NT2/D1 (cell line): ENCODE data around the gene DLK1.

ENCODE experiments used
- DNase-seq: peaks from one replicate; pipeline ENCODE4 v3.0.0-alpha.2; 2011; ENCODE audit warnings: low read depth, low spot score
- H3K27me3 ChIP-seq: 2 replicates; pipeline ENCODE4 v1.6.0; 2011; ENCODE audit warnings: mild to moderate bottlenecking; ENCODE audit not compliant: insufficient read length, insufficient read depth
- H3K36me3 ChIP-seq: 2 replicates; pipeline ENCODE4 v1.6.1; 2011; ENCODE audit warnings: mild to moderate bottlenecking, low read length, mixed read lengths; ENCODE audit not compliant: insufficient read depth, insufficient read length
- H3K4me1 ChIP-seq: 2 replicates; pipeline ENCODE4 v1.5.1; 2011; ENCODE audit not compliant: insufficient read depth, insufficient read length
- H3K4me3 ChIP-seq: 2 replicates; pipeline ENCODE4 v1.5.1; 2011; ENCODE audit warnings: low read depth; ENCODE audit not compliant: insufficient read length
- H3K9ac ChIP-seq: 2 replicates; pipeline ENCODE4 v1.6.0; 2011; ENCODE audit warnings: low read depth; ENCODE audit not compliant: insufficient read length
- H3K9me3 ChIP-seq: 2 replicates; pipeline ENCODE4 v1.5.1; 2011; ENCODE audit warnings: mild to moderate bottlenecking, low read length; ENCODE audit not compliant: insufficient read depth
- SUZ12 ChIP-seq: IDR thresholded peaks from 2 replicates; pipeline ENCODE4 v1.6.1; 2011; ENCODE audit not compliant: insufficient read length, insufficient read depth; ENCODE audit errors: extremely low read depth
- YY1 ChIP-seq: IDR thresholded peaks from 2 replicates; pipeline ENCODE4 v1.6.1; 2011; ENCODE audit not compliant: insufficient read length, insufficient read depth
- ZNF274 ChIP-seq: IDR thresholded peaks from 2 replicates; pipeline ENCODE4 v1.6.1; 2011; ENCODE audit warnings: mild to moderate bottlenecking, low read depth, low read length

DLK1 gene

DNA sequence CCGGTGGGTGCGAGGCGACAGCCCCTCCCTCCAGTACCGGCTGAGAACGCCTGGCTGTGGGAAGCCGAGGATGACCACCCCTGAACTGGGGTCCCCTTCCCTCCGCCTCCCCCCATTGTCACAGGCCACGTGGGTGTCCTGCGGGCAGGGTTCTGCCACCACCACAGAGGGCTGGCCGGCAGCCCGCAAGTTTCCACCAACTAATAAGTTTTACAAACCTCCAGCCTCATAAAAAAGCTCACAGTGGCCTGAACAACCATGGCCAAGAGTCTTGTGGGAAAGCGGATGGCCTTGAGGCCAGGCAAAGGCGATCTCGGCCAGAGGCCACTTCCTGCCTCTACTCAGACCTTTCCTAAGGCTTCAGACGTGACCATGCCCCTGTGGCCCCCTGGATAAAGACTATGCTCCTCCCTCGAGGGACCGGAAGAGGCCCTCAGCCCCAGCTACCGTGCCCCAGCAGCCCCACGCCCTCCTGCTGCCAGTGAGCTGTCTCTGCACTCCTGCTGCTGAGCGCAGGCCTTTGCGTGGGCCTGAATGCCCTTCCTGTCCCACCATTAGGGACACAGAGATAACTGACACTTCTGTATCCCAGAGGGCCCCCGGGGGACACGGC, 46.1 kb upstream of the DLK1 start:
- no peaks in the 10 kb centered on the region for H3K36me3 ChIP-seq
- H3K27me3 ChIP-seq: no peaks in the 10 kb centered on the region
- H3K9ac ChIP-seq: no peak overlapping the region
- DNase-seq: no peak
- H3K4me3 ChIP-seq: no peak overlapping the region
- TF ChIP-seq ZNF274 (no peak), YY1 (no peak), SUZ12 (no peak)
- peaks cover 6% of the 10 kb centered on the region for H3K4me1 ChIP-seq
- no peaks in the 10 kb centered on the region for H3K9me3 ChIP-seq

DNA sequence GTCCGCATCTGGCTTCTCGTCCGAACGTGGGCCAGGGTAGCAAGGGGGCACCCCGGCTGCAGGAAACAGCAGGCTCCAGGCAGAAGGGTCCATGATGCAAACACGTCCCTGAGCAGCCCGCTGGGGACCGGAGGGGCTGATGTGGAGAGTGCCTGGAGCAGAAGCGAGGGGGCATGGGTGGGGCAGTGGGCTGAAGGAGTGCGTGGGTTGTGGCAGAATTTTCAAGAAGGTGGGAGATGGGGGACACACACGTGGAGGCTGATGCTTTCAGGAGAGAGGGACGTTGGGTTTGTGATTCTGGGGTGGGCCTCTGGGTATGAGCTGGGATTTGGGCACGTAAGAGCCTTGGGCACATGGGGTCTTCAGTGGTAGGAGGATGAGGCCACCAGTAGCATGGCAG, 45.6 kb upstream of the DLK1 start:
- H3K27me3 ChIP-seq: no peaks in the 10 kb centered on the region
- H3K9me3 ChIP-seq: no peaks in the 10 kb centered on the region
- peaks cover 6% of the 10 kb centered on the region for H3K4me1 ChIP-seq
- no peak overlapping the region for H3K4me3 ChIP-seq
- no peaks in the 10 kb centered on the region for H3K36me3 ChIP-seq
- DNase-seq: no peak
- TF ChIP-seq YY1 (no peak), ZNF274 (no peak), SUZ12 (no peak)
- H3K9ac ChIP-seq: no peak overlapping the region

DNA sequence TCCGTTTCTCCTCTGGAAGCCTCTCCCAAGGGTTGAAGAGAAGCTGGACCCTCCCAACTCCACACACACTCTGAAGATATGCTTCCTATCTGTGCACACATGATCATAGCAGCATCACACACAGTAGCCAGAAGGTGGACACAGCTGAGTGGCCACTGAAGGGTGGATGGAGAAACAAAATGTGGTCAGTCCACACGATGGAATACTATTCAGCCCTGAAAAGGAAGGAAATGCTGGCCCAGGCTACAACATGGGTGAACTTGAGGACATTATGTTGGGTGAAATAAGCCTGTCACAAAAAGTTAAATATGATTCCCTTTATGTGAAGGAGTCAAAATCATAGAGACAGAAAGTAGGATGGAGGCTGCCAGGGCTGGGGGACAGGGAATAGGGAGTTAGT, 43.9 kb upstream of the DLK1 start:
- no peak for TF ChIP-seq SUZ12
- TF ChIP-seq ZNF274: no peak
- no peak for TF ChIP-seq YY1
- no peak overlapping the region for H3K4me3 ChIP-seq
- H3K9ac ChIP-seq: no peak overlapping the region
- H3K4me1 ChIP-seq: peaks cover 7% of the 10 kb centered on the region
- DNase-seq: no peak
- H3K27me3 ChIP-seq: no peaks in the 10 kb centered on the region
- H3K36me3 ChIP-seq: no peaks in the 10 kb centered on the region
- H3K9me3 ChIP-seq: no peaks in the 10 kb centered on the region

DNA sequence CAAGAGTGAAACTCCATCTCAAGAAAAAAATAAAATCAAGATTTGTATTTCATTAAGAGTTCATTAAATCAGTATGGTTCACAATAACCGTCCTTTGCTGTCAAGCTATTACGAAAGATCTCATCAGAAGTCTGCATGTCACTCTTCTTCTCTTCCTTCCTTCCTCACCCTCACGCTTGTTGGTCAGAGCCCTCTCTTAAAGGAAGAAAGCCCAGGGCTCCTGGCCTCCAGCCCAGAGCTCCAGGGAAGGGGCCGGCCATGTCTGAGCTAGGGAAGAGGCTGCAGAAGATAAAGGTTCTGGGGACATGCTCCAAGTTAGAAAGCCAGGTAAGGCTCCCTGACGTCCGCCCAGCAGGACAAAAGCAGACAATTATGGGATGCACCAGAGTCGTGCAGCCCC, 43.1 kb upstream of the DLK1 start:
- Histone ChIP-seq H3K27me3 (no peaks in the 10 kb centered on the region), H3K9me3 (no peaks in the 10 kb centered on the region), H3K4me3 (no peak overlapping the region), H3K4me1 (peaks cover 13% of the 10 kb centered on the region), H3K9ac (no peak overlapping the region), H3K36me3 (no peaks in the 10 kb centered on the region)
- TF ChIP-seq SUZ12 (no peak), YY1 (no peak), ZNF274 (no peak)
- no peak for DNase-seq

DNA sequence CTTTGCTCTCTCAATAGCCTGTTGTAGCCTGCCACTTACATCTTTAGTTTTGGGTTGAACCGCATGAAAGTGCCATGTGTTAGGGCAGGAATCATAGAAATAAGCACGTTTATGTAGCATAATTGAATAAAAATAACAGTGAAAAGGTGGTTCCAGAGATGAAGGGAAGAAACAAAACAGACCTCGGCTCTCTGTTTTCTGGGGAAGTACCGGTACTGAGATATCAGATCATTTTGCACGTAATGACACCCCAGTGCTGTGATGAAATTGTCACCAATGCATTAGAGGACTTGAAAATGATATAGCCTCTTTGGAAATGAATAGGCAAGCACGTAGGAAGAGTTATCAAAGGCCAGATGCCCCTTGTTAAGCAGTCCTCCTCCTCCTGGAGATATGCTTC, 42.5 kb upstream of the DLK1 start:
- no peaks in the 10 kb centered on the region for H3K27me3 ChIP-seq
- no peaks in the 10 kb centered on the region for H3K9me3 ChIP-seq
- no peak for DNase-seq
- H3K4me1 ChIP-seq: peaks cover 13% of the 10 kb centered on the region
- no peak overlapping the region for H3K9ac ChIP-seq
- H3K36me3 ChIP-seq: no peaks in the 10 kb centered on the region
- TF ChIP-seq ZNF274 (no peak), SUZ12 (no peak), YY1 (no peak)
- H3K4me3 ChIP-seq: no peak overlapping the region

DNA sequence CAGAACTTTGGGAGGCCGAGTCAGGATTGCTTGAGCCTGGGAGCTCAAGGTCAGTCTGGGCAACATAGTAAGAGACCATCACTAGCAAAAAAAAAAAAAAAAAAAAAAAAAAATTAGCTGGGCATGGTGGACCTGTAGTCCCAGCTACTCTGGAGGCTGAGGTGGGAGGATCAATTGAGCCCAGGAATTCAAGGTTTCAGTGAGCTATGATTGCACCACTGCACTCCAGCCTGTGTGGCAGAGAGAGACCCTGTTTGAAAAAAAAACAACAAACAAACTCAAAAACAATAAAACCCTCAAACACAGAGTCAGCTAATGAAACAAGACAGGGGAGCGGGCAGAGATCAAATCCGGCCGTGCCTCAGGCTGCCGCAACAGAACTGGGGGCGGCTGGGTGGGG, 41.7 kb upstream of the DLK1 start:
- H3K36me3 ChIP-seq: no peaks in the 10 kb centered on the region
- no peaks in the 10 kb centered on the region for H3K9me3 ChIP-seq
- TF ChIP-seq ZNF274 (no peak), YY1 (no peak), SUZ12 (no peak)
- no peaks in the 10 kb centered on the region for H3K27me3 ChIP-seq
- DNase-seq: no peak
- H3K4me1 ChIP-seq: peaks cover 13% of the 10 kb centered on the region
- no peak overlapping the region for H3K9ac ChIP-seq
- H3K4me3 ChIP-seq: no peak overlapping the region

DNA sequence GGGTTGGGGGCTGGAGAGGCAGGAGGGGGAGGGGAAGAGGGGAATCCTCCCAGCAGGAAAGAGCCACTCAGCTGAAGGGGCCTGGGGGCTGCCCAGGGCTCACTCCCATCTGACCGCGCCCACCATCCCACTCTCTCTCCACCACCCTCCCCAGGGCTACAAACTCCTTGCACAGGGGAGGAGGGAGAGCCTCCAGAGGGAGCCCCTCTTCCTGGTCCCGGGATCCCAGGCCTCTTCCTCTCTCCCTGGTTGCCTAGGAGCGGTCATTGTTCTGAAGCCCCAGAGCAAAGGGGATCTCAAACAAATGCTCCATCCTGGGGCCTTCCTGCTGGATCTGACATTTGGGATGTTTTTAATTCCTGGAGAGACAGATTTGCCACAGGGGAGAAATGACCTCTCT, 39.8 kb upstream of the DLK1 start:
- H3K4me3 ChIP-seq: no peak overlapping the region
- peak overlapping the region; percentile 36 for H3K9ac ChIP-seq
- no peak for DNase-seq
- TF ChIP-seq SUZ12 (no peak), YY1 (no peak), ZNF274 (no peak)
- no peaks in the 10 kb centered on the region for H3K27me3 ChIP-seq
- H3K36me3 ChIP-seq: no peaks in the 10 kb centered on the region
- H3K4me1 ChIP-seq: peaks cover 18% of the 10 kb centered on the region
- H3K9me3 ChIP-seq: no peaks in the 10 kb centered on the region

DNA sequence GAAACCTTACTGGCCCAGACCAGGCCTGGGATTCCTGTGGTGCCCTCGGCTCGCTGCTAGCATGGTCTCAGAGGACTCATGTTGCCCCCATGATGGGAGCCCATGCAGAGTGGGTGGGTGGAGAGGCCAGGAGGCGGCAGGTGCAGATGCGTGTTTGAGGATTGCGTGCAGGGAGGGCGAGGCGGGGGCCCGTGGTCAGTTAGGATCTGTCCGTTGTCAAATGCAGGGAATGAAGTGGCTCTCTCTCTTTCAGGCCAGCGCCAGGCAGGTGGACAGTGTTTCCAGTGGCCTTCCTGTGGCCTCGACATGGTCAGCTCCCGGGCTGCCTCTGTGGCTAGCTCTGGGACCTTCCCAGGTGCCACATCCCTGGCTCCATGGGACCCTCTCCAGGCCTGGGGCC, 39.3 kb upstream of the DLK1 start:
- no peak for DNase-seq

More for the DNA sequence above, 39.3 kb upstream of the DLK1 start:
- no peaks in the 10 kb centered on the region for H3K9me3 ChIP-seq
- no peak for TF ChIP-seq YY1
- TF ChIP-seq SUZ12: no peak
- no peak for TF ChIP-seq ZNF274
- peak overlapping the region; percentile 36 for H3K9ac ChIP-seq
- H3K4me1 ChIP-seq: peaks cover 18% of the 10 kb centered on the region
- no peak overlapping the region for H3K4me3 ChIP-seq
- H3K27me3 ChIP-seq: no peaks in the 10 kb centered on the region
- no peaks in the 10 kb centered on the region for H3K36me3 ChIP-seq
